ENCODE data around the gene HMGXB3.

DNA sequence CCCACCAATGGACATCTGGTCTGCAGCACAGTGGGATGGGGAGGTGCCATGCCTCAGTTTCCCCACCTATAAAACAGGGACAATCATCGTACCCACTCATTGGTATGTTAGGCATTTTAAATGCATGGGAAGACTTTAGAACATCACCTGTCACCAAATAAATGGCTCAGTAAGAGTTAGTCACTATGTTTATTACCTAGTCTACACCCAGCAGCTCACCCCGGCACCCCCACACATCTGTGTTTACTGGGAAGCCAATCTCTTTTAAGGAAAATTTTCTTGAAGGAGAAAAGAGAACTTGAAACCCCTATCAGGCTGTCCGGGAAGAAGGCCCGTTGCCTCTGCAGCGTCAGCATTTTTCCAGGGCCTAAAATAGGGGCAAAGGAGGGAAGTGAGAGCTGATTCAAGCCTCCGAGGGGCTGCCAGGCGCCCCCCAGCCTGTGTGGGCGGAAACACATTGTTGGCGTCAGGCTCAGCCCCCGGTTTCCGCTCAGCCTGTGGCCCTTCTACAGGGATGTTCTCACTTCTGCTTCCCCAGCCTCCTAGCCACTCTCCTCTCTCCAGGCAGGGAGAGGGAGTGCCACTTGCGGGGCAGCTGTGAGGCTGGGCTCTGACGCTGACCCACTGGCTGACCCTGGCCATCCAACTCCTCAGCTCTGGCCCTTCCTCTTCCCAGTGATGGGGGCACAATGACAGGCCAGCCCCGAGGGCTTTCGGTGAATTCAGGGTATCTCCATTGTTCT lies 81.2 kb downstream of the HMGXB3 start:
- no peak for TF ChIP-seq ZFP3 (CRISPR knock-in tag; IDR thresholded peaks at IDR 0.05)
- TF ChIP-seq, protein P1, sequence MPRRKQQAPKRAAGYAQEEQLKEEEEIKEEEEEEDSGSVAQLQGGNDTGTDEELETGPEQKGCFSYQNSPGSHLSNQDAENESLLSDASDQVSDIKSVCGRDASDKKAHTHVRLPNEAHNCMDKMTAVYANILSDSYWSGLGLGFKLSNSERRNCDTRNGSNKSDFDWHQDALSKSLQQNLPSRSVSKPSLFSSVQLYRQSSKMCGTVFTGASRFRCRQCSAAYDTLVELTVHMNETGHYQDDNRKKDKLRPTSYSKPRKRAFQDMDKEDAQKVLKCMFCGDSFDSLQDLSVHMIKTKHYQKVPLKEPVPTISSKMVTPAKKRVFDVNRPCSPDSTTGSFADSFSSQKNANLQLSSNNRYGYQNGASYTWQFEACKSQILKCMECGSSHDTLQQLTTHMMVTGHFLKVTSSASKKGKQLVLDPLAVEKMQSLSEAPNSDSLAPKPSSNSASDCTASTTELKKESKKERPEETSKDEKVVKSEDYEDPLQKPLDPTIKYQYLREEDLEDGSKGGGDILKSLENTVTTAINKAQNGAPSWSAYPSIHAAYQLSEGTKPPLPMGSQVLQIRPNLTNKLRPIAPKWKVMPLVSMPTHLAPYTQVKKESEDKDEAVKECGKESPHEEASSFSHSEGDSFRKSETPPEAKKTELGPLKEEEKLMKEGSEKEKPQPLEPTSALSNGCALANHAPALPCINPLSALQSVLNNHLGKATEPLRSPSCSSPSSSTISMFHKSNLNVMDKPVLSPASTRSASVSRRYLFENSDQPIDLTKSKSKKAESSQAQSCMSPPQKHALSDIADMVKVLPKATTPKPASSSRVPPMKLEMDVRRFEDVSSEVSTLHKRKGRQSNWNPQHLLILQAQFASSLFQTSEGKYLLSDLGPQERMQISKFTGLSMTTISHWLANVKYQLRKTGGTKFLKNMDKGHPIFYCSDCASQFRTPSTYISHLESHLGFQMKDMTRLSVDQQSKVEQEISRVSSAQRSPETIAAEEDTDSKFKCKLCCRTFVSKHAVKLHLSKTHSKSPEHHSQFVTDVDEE (CRISPR knock-in tag; IDR thresholded peaks at IDR 0.05): no peak
- no peak for TF ChIP-seq ZFP30 (CRISPR knock-in tag; IDR thresholded peaks at IDR 0.05)
- TF ChIP-seq RARB (CRISPR knock-in tag; IDR thresholded peaks at IDR 0.05): no peak
- TF ChIP-seq OSR1 (CRISPR knock-in tag; IDR thresholded peaks at IDR 0.05): no peak
- TF ChIP-seq, protein P2, sequence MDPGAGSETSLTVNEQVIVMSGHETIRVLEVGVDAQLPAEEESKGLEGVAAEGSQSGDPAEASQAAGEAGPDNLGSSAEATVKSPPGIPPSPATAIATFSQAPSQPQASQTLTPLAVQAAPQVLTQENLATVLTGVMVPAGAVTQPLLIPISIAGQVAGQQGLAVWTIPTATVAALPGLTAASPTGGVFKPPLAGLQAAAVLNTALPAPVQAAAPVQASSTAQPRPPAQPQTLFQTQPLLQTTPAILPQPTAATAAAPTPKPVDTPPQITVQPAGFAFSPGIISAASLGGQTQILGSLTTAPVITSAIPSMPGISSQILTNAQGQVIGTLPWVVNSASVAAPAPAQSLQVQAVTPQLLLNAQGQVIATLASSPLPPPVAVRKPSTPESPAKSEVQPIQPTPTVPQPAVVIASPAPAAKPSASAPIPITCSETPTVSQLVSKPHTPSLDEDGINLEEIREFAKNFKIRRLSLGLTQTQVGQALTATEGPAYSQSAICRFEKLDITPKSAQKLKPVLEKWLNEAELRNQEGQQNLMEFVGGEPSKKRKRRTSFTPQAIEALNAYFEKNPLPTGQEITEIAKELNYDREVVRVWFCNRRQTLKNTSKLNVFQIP (CRISPR knock-in tag; IDR thresholded peaks at IDR 0.05; ENCODE audit: borderline replicate concordance, low read depth): no peak
- no peak for TF ChIP-seq CREB5 (CRISPR knock-in tag; IDR thresholded peaks at IDR 0.05; ENCODE audit: low read depth)
- TF ChIP-seq PATZ1 (CRISPR knock-in tag; IDR thresholded peaks at IDR 0.05; ENCODE audit: borderline replicate concordance): no peak
